H9 (cell line): ENCODE results near the gene MRM3. TPM values are rescaled to one million over a fixed set of nuclear protein-coding genes. Genes with fewer than 3 reads are reported as not detected.
A peak's percentile ranks its signal among the peaks of the same experiment; 100 is the strongest.

Experiments
- DNase-seq: peaks from one replicate; pipeline ENCODE4 v3.0.0-alpha.2; 2017
- H2AFZ ChIP-seq: one replicate; pipeline ENCODE4 v1.6.1; 2013; ENCODE audit warnings: mild to moderate bottlenecking, low read length, control low read depth, moderate library complexity
- H2AK5ac ChIP-seq: 2 replicates; pipeline ENCODE4 v1.6.1; 2013; ENCODE audit warnings: low read length, control low read depth, mixed read lengths; ENCODE audit not compliant: insufficient read length
- H2BK120ac ChIP-seq: one replicate; pipeline ENCODE4 v1.6.1; 2013; ENCODE audit warnings: low read depth, mild to moderate bottlenecking, low read length, control low read depth, inconsistent platforms; ENCODE audit not compliant: poor library complexity, severe bottlenecking
- H2BK12ac ChIP-seq: 2 replicates; pipeline ENCODE4 v1.6.1; 2013; ENCODE audit warnings: low read length, control low read depth, mixed read lengths, low read depth; ENCODE audit not compliant: insufficient read length
- H2BK15ac ChIP-seq: 2 replicates; pipeline ENCODE4 v1.6.1; 2013; ENCODE audit warnings: low read depth, low read length, control low read depth
- H2BK20ac ChIP-seq: one replicate; pipeline ENCODE4 v1.6.1; 2013; ENCODE audit warnings: low read depth, mild to moderate bottlenecking, low read length, control low read depth, inconsistent platforms; ENCODE audit not compliant: poor library complexity, severe bottlenecking
- H2BK5ac ChIP-seq: 2 replicates; pipeline ENCODE4 v1.6.1; 2013; ENCODE audit warnings: low read length, control low read depth, mixed read lengths; ENCODE audit not compliant: insufficient read length
- H3K14ac ChIP-seq: 2 replicates; pipeline ENCODE4 v1.6.1; 2013; ENCODE audit warnings: low read length, control low read depth; ENCODE audit not compliant: insufficient read depth
- H3K18ac ChIP-seq: 2 replicates; pipeline ENCODE4 v1.6.1; 2013; ENCODE audit warnings: low read depth, mild to moderate bottlenecking, mixed read lengths, low read length, control low read depth; ENCODE audit not compliant: insufficient read length
- H3K23ac ChIP-seq: 2 replicates; pipeline ENCODE4 v1.6.1; 2013; ENCODE audit warnings: low read length, control low read depth, mixed read lengths, low read depth; ENCODE audit not compliant: insufficient read length
- H3K23me2 ChIP-seq: 2 replicates; pipeline ENCODE4 v1.6.1; 2013; ENCODE audit warnings: low read depth, mild to moderate bottlenecking, mixed read lengths, low read length, control low read depth; ENCODE audit not compliant: insufficient read length, poor library complexity, severe bottlenecking
- H3K27ac ChIP-seq: 2 replicates; pipeline ENCODE4 v1.5.1; 2013; ENCODE audit warnings: low read length, control low read depth, mixed read lengths, low read depth; ENCODE audit not compliant: insufficient read length
- H3K27me3 ChIP-seq: 2 replicates; pipeline ENCODE4 v1.6.1; 2013; ENCODE audit warnings: low read length, control low read depth, inconsistent platforms; ENCODE audit not compliant: insufficient read depth
- H3K4ac ChIP-seq: 2 replicates; pipeline ENCODE4 v1.6.1; 2013; ENCODE audit warnings: low read depth, mild to moderate bottlenecking, control low read depth, inconsistent platforms, low read length, moderate library complexity
- H3K4me1 ChIP-seq: 2 replicates; pipeline ENCODE4 v1.6.1; 2013; ENCODE audit warnings: low read length, control low read depth, inconsistent platforms; ENCODE audit not compliant: insufficient read depth
- H3K4me2 ChIP-seq: 2 replicates; pipeline ENCODE4 v1.6.1; 2013; ENCODE audit warnings: low read length, control low read depth, mixed read lengths; ENCODE audit not compliant: insufficient read length, insufficient read depth
- H3K56ac ChIP-seq: 2 replicates; pipeline ENCODE4 v1.6.1; 2013; ENCODE audit warnings: low read depth, mild to moderate bottlenecking, mixed read lengths, low read length, control low read depth; ENCODE audit not compliant: insufficient read length
- H3K79me1 ChIP-seq: 2 replicates; pipeline ENCODE4 v1.6.1; 2013; ENCODE audit warnings: low read depth, mild to moderate bottlenecking, moderate library complexity, low read length, control low read depth, inconsistent platforms; ENCODE audit not compliant: insufficient read depth, poor library complexity, severe bottlenecking
- H3K79me2 ChIP-seq: 2 replicates; pipeline ENCODE4 v1.6.1; 2013; ENCODE audit warnings: low read length, control low read depth, inconsistent platforms; ENCODE audit not compliant: insufficient read depth
- H3K9ac ChIP-seq: 2 replicates; pipeline ENCODE4 v1.6.1; 2013; ENCODE audit warnings: low read length, control low read depth, mixed read lengths; ENCODE audit not compliant: insufficient read length; ENCODE audit errors: extremely low read depth
- H3K9me3 ChIP-seq: one replicate; pipeline ENCODE4 v1.6.1; 2013; ENCODE audit warnings: low read depth, low read length, inconsistent platforms; ENCODE audit not compliant: control insufficient read depth
- H3T11ph ChIP-seq: one replicate; pipeline ENCODE4 v1.6.1; 2013; ENCODE audit warnings: mild to moderate bottlenecking, low read length, control low read depth, inconsistent platforms
- H4K20me1 ChIP-seq: one replicate; pipeline ENCODE4 v1.6.1; 2013; ENCODE audit not compliant: control insufficient read depth, insufficient read length, insufficient read depth
- H4K5ac ChIP-seq: 2 replicates; pipeline ENCODE4 v1.6.1; 2013; ENCODE audit warnings: low read depth, mild to moderate bottlenecking, mixed read lengths, low read length, control low read depth; ENCODE audit not compliant: insufficient read length
- H4K8ac ChIP-seq: replicated peaks from 2 replicates; pipeline ENCODE4 v1.6.1; 2013; ENCODE audit warnings: low read length, control low read depth, mixed read lengths, low read depth; ENCODE audit not compliant: insufficient read length
- H4K91ac ChIP-seq: 2 replicates; pipeline ENCODE4 v1.6.1; 2013; ENCODE audit warnings: low read depth, mild to moderate bottlenecking, moderate library complexity, mixed read lengths, low read length, control low read depth; ENCODE audit not compliant: insufficient read length
- H3K27ac Mint-ChIP-seq, 3 experiments: 2 replicates in 2 of 3; 3 replicates in 1 of 3; pipeline ENCODE4 v1.8.0; 2020 to 2021; ENCODE audit warnings: mixed read lengths in 3 of 3, mild to moderate bottlenecking in 1 of 3, moderate library complexity in 1 of 3
- H3K27me3 Mint-ChIP-seq: 2 replicates; pipeline ENCODE4 v1.8.0; 2021; ENCODE audit warnings: low read depth, mild to moderate bottlenecking, moderate library complexity, mixed read lengths
- H3K36me3 Mint-ChIP-seq, 3 experiments: 2 replicates in 2 of 3; 3 replicates in 1 of 3; pipeline ENCODE4 v1.8.0; 2020 to 2021; ENCODE audit warnings: low read depth in 3 of 3, mixed read lengths in 3 of 3; ENCODE audit not compliant: insufficient read depth in 1 of 3
- H3K4me1 Mint-ChIP-seq, 2 experiments: 2 replicates each; pipeline ENCODE4 v1.8.0; 2020; ENCODE audit warnings: mixed read lengths in 2 of 2
- H3K4me3 Mint-ChIP-seq, 2 experiments: 2 replicates in 1 of 2; 3 replicates in 1 of 2; pipeline ENCODE4 v1.8.0; 2020 to 2021; ENCODE audit warnings: mild to moderate bottlenecking in 2 of 2, mixed read lengths in 2 of 2, moderate library complexity in 1 of 2
- H3K9me3 Mint-ChIP-seq, 2 experiments: 2 replicates in 1 of 2; 3 replicates in 1 of 2; pipeline ENCODE4 v1.8.0; 2020; ENCODE audit warnings: mild to moderate bottlenecking in 2 of 2, mixed read lengths in 2 of 2, moderate library complexity in 1 of 2
- WGBS: extraction: QIAGEN DNeasy Blood & Tissue Kit; methylation state at CpG from one replicate; pipeline ENCODE4 v1.1.7; 2013; ENCODE audit warnings: missing lambda C conversion rate, low lambda C conversion rate, mixed read lengths; ENCODE audit not compliant: insufficient read length; ENCODE audit errors: extremely low coverage; 5-methylcytosine and 5-hydroxymethylcytosine counted together
- total RNA-seq: library from RNA; stranded (reverse); gene quantifications from 2 replicates; pipeline ENCODE4 v1.2.1, GENCODE V29; 2021
- TF ChIP-seq, protein P1 (sequence below): fragments of 200-600 bp; sonication (generic); conservative IDR thresholded peaks from 3 replicates; pipeline ENCODE4 v1.8.0; 2021; ENCODE audit warnings: antibody characterized with exemption, mild to moderate bottlenecking

Gene MRM3
- total RNA-seq, 1 experiment from 2014 or later: 25.3 TPM

DNA sequence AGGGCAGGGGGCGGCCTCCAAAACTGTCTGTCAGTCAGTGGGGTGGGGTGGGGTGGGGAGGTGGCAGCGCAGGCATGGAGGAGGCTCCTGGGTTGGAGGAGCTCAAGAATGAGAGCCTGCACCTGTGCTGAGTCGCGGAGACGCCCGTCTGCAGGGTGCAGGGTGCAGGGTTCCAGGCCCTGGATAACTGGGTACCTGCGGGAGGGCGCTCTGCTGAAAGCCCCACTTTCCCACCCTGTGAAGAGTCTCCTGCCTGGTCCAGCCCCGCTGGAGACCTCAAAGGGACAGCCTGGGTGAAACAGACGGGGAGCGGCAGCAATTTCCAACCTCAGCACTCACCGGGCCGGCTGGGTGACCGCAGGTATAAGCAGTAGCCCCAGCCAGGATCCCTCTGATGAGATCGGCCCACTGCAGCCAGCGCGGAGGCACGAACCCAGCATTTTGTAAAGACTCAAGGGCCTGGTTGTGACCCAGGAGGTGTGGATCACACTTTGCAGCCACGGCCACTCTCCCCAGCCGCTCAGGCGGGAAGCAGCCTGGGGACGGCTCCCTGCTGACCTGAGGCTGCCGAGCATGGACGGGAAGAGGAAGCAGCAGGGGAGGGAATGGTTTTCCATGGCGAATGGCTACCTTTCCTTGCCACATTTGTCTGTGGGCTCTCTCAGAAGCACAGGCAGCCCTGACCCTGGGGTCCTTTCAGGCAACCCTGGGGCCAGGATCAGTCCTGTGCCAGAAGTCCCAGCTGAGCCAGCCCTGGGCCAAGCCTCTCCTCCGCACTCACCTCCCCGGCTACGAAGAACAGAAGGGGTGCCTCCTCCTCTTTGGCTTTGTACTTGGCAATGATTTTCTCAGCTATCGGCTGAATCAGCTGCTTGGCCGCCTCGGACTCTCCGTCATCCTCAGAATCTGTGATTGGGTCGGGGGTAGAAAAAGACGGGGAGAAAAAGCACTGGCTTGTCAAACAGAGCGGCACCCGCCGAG lies 21.0 kb downstream of the MRM3 start:
- H3K27me3 Mint-ChIP-seq: no peaks in the 10 kb centered on the region
- Histone ChIP-seq H3T11ph (no peak overlapping the region), H2AK5ac (no peak overlapping the region), H3K79me1 (no peaks in the 10 kb centered on the region), H2AFZ (no peak overlapping the region), H4K8ac (no peak overlapping the region), H3K23me2 (no peaks in the 10 kb centered on the region), H3K27me3 (no peaks in the 10 kb centered on the region), H2BK5ac (no peak overlapping the region), H3K4me1 (no peaks in the 10 kb centered on the region; the same call in 1 of the 2 replicates), H3K9me3 (no peaks in the 10 kb centered on the region), H3K4me2 (no peak overlapping the region), H3K9ac (no peak overlapping the region), H2BK15ac (no peak overlapping the region), H2BK120ac (no peak overlapping the region), H2BK20ac (no peak overlapping the region), H4K91ac (no peak overlapping the region), H3K56ac (no peak overlapping the region), H2BK12ac (no peak overlapping the region), H3K18ac (no peak overlapping the region), H3K23ac (no peak overlapping the region), H3K14ac (no peak overlapping the region; the same call in 1 of the 2 replicates), H3K4ac (no peak overlapping the region), H4K20me1 (no peaks in the 10 kb centered on the region), H3K79me2 (no peaks in the 10 kb centered on the region; the same call in 1 of the 2 replicates), H4K5ac (no peak overlapping the region), H3K27ac (no peak overlapping the region)
- no peaks in the 10 kb centered on the region for H3K9me3 Mint-ChIP-seq
- H3K27ac Mint-ChIP-seq: peak overlapping the region in 2 of 3 experiments; percentile 78 to 79; a peak in 2 of 7 replicates
- WGBS: no CpG with 5 or more reads among the region's 37 CpGs
- TF ChIP-seq, protein P1, sequence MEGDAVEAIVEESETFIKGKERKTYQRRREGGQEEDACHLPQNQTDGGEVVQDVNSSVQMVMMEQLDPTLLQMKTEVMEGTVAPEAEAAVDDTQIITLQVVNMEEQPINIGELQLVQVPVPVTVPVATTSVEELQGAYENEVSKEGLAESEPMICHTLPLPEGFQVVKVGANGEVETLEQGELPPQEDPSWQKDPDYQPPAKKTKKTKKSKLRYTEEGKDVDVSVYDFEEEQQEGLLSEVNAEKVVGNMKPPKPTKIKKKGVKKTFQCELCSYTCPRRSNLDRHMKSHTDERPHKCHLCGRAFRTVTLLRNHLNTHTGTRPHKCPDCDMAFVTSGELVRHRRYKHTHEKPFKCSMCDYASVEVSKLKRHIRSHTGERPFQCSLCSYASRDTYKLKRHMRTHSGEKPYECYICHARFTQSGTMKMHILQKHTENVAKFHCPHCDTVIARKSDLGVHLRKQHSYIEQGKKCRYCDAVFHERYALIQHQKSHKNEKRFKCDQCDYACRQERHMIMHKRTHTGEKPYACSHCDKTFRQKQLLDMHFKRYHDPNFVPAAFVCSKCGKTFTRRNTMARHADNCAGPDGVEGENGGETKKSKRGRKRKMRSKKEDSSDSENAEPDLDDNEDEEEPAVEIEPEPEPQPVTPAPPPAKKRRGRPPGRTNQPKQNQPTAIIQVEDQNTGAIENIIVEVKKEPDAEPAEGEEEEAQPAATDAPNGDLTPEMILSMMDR: no peak
- H3K36me3 Mint-ChIP-seq: peaks cover 3 to 30% (median 30%) of the 10 kb centered on the region in 3 experiments; a peak in 6 of 7 replicates
- H3K4me1 Mint-ChIP-seq: peaks cover 0 to 3% of the 10 kb centered on the region in 2 experiments; a peak in 1 of 4 replicates
- no peak for DNase-seq
- no peak overlapping the region for H3K4me3 Mint-ChIP-seq
